Measurements from ENCODE around the gene SLC26A9.
"Not testable (repeated sequence)": the region's sequence is repeated elsewhere in the genome, so short reads cannot be mapped to it uniquely, and the experiment has no call there.

Gene SLC26A9

GRCh38 chr1:205907794-205908193 is 35.5 kb downstream of the SLC26A9 start:
- Histone ChIP-seq H3K36me3 (ENCODE audit: control insufficient read depth, insufficient read depth, low read length) (no peaks in the 10 kb centered on the region), H3K4me3 (ENCODE audit: insufficient read depth, low read depth, low read length) (no peak overlapping the region), H3K9me3 (ENCODE audit: control insufficient read depth, low read length) (no peaks in the 10 kb centered on the region), H3K27me3 (ENCODE audit: control insufficient read depth, insufficient read depth, low read length, poor library complexity, severe bottlenecking) (no peaks in the 10 kb centered on the region), H3K4me1 (ENCODE audit: control insufficient read depth, insufficient read depth, low read length) (no peaks in the 10 kb centered on the region), H3K27ac (ENCODE audit: insufficient read depth, low read depth, low read length, poor library complexity, severe bottlenecking) (no peak overlapping the region)
- 33 to 35% methylated on average over 1 to 2 of the region's 2 CpGs for WGBS, 2 experiments

GRCh38 chr1:205905095-205905494 is 38.2 kb downstream of the SLC26A9 start:
- H3K27me3 ChIP-seq (ENCODE audit: control insufficient read depth, insufficient read depth, low read length, poor library complexity, severe bottlenecking); H3K4me3 ChIP-seq (ENCODE audit: insufficient read depth, low read depth, low read length); H3K27ac ChIP-seq (ENCODE audit: insufficient read depth, low read depth, low read length, poor library complexity, severe bottlenecking); H3K4me1 ChIP-seq (ENCODE audit: control insufficient read depth, insufficient read depth, low read length); H3K36me3 ChIP-seq (ENCODE audit: control insufficient read depth, insufficient read depth, low read length); H3K9me3 ChIP-seq (ENCODE audit: control insufficient read depth, low read length): not testable (repeated sequence)
- WGBS, 2 experiments = 86 to 100% methylated on average over 1 of the region's 3 CpGs

- Histone ChIP-seq H3K27ac (ENCODE audit: insufficient read depth, low read depth, low read length, poor library complexity, severe bottlenecking) (no peak overlapping the region), H3K9me3 (ENCODE audit: control insufficient read depth, low read length) (no peaks in the 10 kb centered on the region), H3K27me3 (ENCODE audit: control insufficient read depth, insufficient read depth, low read length, poor library complexity, severe bottlenecking) (no peaks in the 10 kb centered on the region), H3K4me1 (ENCODE audit: control insufficient read depth, insufficient read depth, low read length) (no peaks in the 10 kb centered on the region), H3K36me3 (ENCODE audit: control insufficient read depth, insufficient read depth, low read length) (peaks cover 8% of the 10 kb centered on the region), H3K4me3 (ENCODE audit: insufficient read depth, low read depth, low read length) (no peak overlapping the region)
- 87 to 90% methylated on average over 1 of the region's 1 CpG for WGBS, 2 experiments
Observed at GRCh38 chr1:205896351-205896750, 46.9 kb downstream of the SLC26A9 start.

GRCh38 chr1:205894119-205894518 is 49.1 kb downstream of the SLC26A9 start:
- not testable (repeated sequence) for H3K36me3 ChIP-seq (ENCODE audit: control insufficient read depth, insufficient read depth, low read length); H3K4me3 ChIP-seq (ENCODE audit: insufficient read depth, low read depth, low read length); H3K27ac ChIP-seq (ENCODE audit: insufficient read depth, low read depth, low read length, poor library complexity, severe bottlenecking); H3K27me3 ChIP-seq (ENCODE audit: control insufficient read depth, insufficient read depth, low read length, poor library complexity, severe bottlenecking); H3K9me3 ChIP-seq (ENCODE audit: control insufficient read depth, low read length); H3K4me1 ChIP-seq (ENCODE audit: control insufficient read depth, insufficient read depth, low read length)
- WGBS, 2 experiments = 84 to 88% methylated on average over 2 to 3 of the region's 3 CpGs

GRCh38 chr1:205892175-205892574 is 51.1 kb downstream of the SLC26A9 start:
- not testable (repeated sequence) for H3K36me3 ChIP-seq (ENCODE audit: control insufficient read depth, insufficient read depth, low read length); H3K27ac ChIP-seq (ENCODE audit: insufficient read depth, low read depth, low read length, poor library complexity, severe bottlenecking); H3K9me3 ChIP-seq (ENCODE audit: control insufficient read depth, low read length); H3K27me3 ChIP-seq (ENCODE audit: control insufficient read depth, insufficient read depth, low read length, poor library complexity, severe bottlenecking); H3K4me3 ChIP-seq (ENCODE audit: insufficient read depth, low read depth, low read length); H3K4me1 ChIP-seq (ENCODE audit: control insufficient read depth, insufficient read depth, low read length)
- WGBS, 2 experiments = 89 to 92% methylated on average over 2 of the region's 2 CpGs

GRCh38 chr1:205891481-205891880 is 51.8 kb downstream of the SLC26A9 start:
- not testable (repeated sequence) for H3K9me3 ChIP-seq (ENCODE audit: control insufficient read depth, low read length); H3K4me3 ChIP-seq (ENCODE audit: insufficient read depth, low read depth, low read length); H3K36me3 ChIP-seq (ENCODE audit: control insufficient read depth, insufficient read depth, low read length); H3K4me1 ChIP-seq (ENCODE audit: control insufficient read depth, insufficient read depth, low read length); H3K27ac ChIP-seq (ENCODE audit: insufficient read depth, low read depth, low read length, poor library complexity, severe bottlenecking); H3K27me3 ChIP-seq (ENCODE audit: control insufficient read depth, insufficient read depth, low read length, poor library complexity, severe bottlenecking)
- 89 to 90% methylated on average over 2 of the region's 2 CpGs for WGBS, 2 experiments

- not testable (repeated sequence) for H3K36me3 ChIP-seq (ENCODE audit: control insufficient read depth, insufficient read depth, low read length); H3K4me3 ChIP-seq (ENCODE audit: insufficient read depth, low read depth, low read length); H3K4me1 ChIP-seq (ENCODE audit: control insufficient read depth, insufficient read depth, low read length); H3K27ac ChIP-seq (ENCODE audit: insufficient read depth, low read depth, low read length, poor library complexity, severe bottlenecking); H3K27me3 ChIP-seq (ENCODE audit: control insufficient read depth, insufficient read depth, low read length, poor library complexity, severe bottlenecking); H3K9me3 ChIP-seq (ENCODE audit: control insufficient read depth, low read length)
- 85 to 93% methylated on average over 3 of the region's 3 CpGs for WGBS, 2 experiments
Observed at GRCh38 chr1:205890631-205891030, 52.6 kb downstream of the SLC26A9 start.

- 91 to 95% methylated on average over 3 of the region's 3 CpGs for WGBS, 2 experiments
- H3K36me3 ChIP-seq (ENCODE audit: control insufficient read depth, insufficient read depth, low read length); H3K9me3 ChIP-seq (ENCODE audit: control insufficient read depth, low read length); H3K4me3 ChIP-seq (ENCODE audit: insufficient read depth, low read depth, low read length); H3K27ac ChIP-seq (ENCODE audit: insufficient read depth, low read depth, low read length, poor library complexity, severe bottlenecking); H3K4me1 ChIP-seq (ENCODE audit: control insufficient read depth, insufficient read depth, low read length); H3K27me3 ChIP-seq (ENCODE audit: control insufficient read depth, insufficient read depth, low read length, poor library complexity, severe bottlenecking): not testable (repeated sequence)
Observed at GRCh38 chr1:205889706-205890105, 53.5 kb downstream of the SLC26A9 start.

- H3K4me1 ChIP-seq (ENCODE audit: control insufficient read depth, insufficient read depth, low read length); H3K4me3 ChIP-seq (ENCODE audit: insufficient read depth, low read depth, low read length); H3K27ac ChIP-seq (ENCODE audit: insufficient read depth, low read depth, low read length, poor library complexity, severe bottlenecking); H3K36me3 ChIP-seq (ENCODE audit: control insufficient read depth, insufficient read depth, low read length); H3K27me3 ChIP-seq (ENCODE audit: control insufficient read depth, insufficient read depth, low read length, poor library complexity, severe bottlenecking); H3K9me3 ChIP-seq (ENCODE audit: control insufficient read depth, low read length): not testable (repeated sequence)
- WGBS, 2 experiments = 92 to 94% methylated on average over 4 of the region's 4 CpGs
Observed at GRCh38 chr1:205889006-205889405, 54.2 kb downstream of the SLC26A9 start.

GRCh38 chr1:205883792-205884191 is 59.5 kb downstream of the SLC26A9 start:
- Histone ChIP-seq H3K4me3 (ENCODE audit: insufficient read depth, low read depth, low read length) (no peak overlapping the region), H3K4me1 (ENCODE audit: control insufficient read depth, insufficient read depth, low read length) (no peaks in the 10 kb centered on the region), H3K36me3 (ENCODE audit: control insufficient read depth, insufficient read depth, low read length) (no peaks in the 10 kb centered on the region), H3K9me3 (ENCODE audit: control insufficient read depth, low read length) (no peaks in the 10 kb centered on the region), H3K27ac (ENCODE audit: insufficient read depth, low read depth, low read length, poor library complexity, severe bottlenecking) (no peak overlapping the region), H3K27me3 (ENCODE audit: control insufficient read depth, insufficient read depth, low read length, poor library complexity, severe bottlenecking) (no peaks in the 10 kb centered on the region)

- Histone ChIP-seq H3K4me1 (ENCODE audit: control insufficient read depth, insufficient read depth, low read length) (no peaks in the 10 kb centered on the region), H3K4me3 (ENCODE audit: insufficient read depth, low read depth, low read length) (no peak overlapping the region), H3K9me3 (ENCODE audit: control insufficient read depth, low read length) (no peaks in the 10 kb centered on the region), H3K27me3 (ENCODE audit: control insufficient read depth, insufficient read depth, low read length, poor library complexity, severe bottlenecking) (no peaks in the 10 kb centered on the region), H3K27ac (ENCODE audit: insufficient read depth, low read depth, low read length, poor library complexity, severe bottlenecking) (no peak overlapping the region), H3K36me3 (ENCODE audit: control insufficient read depth, insufficient read depth, low read length) (no peaks in the 10 kb centered on the region)
Observed at GRCh38 chr1:205880923-205881322, 62.3 kb downstream of the SLC26A9 start.
